Activated CD8-positive, alpha-beta memory T cell treated with anti-CD3 and anti-CD28 coated beads for 4 hours (primary cell): ENCODE measurements around the gene TFDP3.

Experiments
- DNase-seq, 2 donors: peaks; one replicate each; pipeline ENCODE4 v3.0.0-alpha.2; 2020; ENCODE audit warnings: low read depth in 2 of 2

TFDP3 gene

DNA sequence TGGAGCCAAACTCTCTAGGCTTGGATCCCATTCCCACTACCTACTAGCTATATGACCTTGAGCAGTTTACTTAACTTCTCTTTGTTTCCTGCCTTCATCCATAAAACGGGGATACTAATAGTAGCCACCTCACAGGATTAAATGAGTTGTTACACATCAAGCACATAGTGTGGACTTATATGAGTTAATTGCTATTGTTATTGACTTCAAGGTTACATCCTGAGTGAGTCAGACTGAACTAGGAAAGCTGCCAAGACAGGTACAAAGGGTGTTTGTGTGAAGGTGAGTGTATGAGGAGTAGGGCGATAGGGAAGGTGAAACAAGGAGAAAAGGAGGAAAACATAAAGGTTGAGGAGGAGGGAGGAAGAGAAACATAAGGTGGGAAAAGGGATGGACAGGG lies 32.2 kb downstream of the TFDP3 start:
- no peak for DNase-seq

- no peak for DNase-seq
Observed at GRCh38 chrX:133185119-133185518, 33.0 kb downstream of the TFDP3 start.

DNA sequence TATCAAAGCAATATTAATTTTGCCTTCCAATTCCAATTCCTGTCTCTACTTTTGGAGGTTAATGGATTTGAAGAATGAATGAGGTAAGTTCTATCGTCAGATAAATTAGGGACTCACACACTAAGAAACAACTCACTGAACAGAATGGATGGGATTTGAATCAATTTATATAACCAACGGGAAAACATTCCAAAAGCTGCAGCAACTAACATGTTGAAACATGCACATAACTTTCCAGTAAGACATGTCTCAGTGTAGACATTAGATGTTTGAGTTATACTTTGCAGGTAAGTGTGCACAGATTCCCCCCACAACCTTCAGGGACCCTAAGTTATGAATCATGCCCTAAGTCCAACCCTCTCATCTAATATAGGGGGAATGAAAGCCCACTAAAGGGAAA lies 34.3 kb downstream of the TFDP3 start:
- no peak for DNase-seq

DNA sequence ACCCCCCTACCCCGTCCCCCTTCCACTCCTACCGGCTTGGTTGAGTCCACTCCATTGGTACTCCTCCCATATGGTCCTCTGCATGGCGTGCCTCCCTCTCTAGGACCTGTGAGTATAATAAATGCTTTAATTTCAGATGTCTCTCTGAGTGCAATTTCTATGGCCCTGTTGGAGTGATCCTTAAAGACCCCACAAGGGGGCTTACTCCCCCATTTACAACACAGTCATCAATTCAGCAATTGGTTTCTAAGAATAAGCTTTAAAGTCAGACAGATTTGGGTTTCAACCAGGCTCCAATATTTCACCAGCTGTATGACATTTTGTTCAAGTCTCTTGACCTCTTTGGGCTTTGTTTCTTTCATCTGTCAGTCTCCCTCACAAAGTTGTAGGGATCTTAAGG lies 38.7 kb downstream of the TFDP3 start:
- no peak for DNase-seq

- no peak for DNase-seq
Observed at GRCh38 chrX:133177202-133177601, 41.0 kb downstream of the TFDP3 start.

- no peak for DNase-seq
Observed at GRCh38 chrX:133175605-133176004, 42.5 kb downstream of the TFDP3 start.

DNA sequence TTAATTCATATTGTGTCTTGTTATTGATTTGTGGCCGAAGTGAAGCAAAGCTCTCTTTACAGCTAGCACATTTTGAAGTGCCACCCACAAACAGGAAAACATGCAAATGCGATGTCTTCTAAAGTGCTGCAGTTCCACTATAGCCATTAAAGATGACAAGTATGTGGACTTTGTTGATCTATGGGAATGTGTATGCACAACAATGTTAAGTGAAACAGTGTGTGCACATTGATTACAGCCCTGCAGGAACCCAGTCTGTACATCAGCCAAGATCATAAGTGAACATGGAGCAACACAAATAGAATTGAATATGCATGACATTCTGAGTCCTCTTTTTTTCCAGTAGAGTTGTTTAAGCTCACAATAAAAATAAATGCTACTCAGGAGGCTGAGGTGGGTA lies 43.0 kb downstream of the TFDP3 start:
- DNase-seq = no peak

DNA sequence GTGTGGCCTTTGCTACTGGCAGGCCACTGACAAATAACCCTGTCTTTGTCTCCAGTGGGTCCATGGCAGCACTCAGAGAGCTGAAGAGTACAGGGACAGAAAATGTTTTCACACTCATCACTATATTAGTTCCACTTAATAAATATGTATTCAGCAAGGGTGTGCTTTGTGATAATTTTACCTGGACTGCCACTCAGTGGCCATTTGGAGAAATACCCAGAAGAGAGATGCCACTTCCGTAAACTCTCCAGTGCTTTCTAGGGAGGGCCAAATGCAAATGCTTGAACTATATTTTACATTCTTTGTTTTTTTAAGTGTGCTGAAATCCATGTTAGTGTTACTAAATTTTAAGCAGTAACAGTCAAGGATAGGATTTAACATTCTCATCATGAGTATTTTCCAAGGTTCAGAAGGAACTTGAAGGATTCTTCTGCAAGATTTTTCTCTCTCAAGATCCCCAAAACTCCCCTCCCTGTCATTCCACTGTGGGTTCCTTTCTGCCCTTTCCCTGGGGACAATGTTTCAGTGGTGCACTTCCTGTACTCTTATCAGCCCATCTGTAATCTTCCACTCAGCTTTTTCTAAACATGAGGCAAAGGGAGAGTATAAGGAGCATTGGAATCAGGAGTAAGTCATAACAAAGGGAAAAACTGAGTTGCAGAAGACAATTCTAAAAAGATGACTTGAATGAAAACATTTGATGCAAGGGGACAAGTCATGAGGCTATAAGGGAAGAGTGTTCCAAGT lies 46.0 kb downstream of the TFDP3 start:
- no peak for DNase-seq
